ENCODE measurements around the gene RASAL1.

DNA sequence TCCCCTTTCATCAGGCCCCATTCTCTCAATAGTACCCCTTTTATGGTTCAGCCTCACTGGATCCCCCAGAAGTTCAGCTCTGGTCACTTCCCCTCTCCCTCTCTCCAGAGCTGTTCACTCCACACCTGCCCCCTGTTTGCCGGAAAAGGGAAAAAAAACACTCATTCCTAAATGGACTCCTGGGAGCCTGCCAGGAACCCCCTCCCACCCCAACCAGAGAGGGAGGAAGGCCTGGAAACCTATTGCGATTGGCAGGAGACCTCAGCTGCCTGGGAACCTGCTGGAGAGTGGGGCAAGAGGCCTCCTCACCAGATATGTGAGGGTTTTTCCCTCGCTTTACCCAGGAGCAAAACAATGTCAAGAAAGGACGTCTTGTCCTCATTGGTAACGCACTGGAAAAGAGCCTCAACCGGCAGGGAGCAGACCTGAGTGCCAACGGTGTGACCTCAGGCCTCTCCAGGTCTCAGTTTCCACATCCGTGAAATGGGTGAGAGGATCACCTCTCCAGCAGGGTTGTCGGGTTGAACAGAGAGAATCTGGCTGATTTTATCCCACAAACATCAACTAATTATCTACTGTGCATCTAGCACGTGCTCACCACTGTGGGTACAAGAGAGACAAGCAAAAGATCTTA lies 74.4 kb downstream of the RASAL1 start:
- TF ChIP-seq CTCF (conservative IDR thresholded peaks at IDR 0.05) (no peak), EZH2 (IDR thresholded peaks at IDR 0.05; ENCODE audit: low read depth) (no peak)

Data from PC-9 (cell line).